Measurements from ENCODE around the gene EPHA6. TPM values are rescaled to one million over a fixed set of nuclear protein-coding genes. Genes with fewer than 3 reads are reported as not detected.
"Not testable (repeated sequence)": the region's sequence is repeated elsewhere in the genome, so short reads cannot be mapped to it uniquely, and the experiment has no call there.

Gene EPHA6
- total RNA-seq, 4 donors from 2014 or later, result not detected

DNA sequence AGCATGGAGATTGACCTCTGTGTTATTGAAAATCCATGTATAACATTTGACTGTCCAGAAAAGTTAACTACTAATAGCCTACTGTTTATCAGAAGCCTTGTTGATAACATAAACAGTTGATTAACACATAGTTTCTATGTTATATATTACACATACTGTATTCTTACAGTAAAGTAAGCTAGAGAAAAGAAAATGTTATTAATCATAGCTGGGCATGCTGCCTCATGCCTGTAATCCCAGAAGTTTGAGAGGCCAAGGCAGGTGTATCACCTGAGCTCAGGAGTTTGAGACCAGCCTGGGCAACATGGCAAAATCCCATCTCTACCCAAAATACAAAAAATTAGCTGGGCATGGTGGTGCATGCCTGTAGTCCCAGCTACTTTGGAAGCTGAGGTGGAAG, 163.3 kb downstream of the EPHA6 start:
- in situ Hi-C loops (cut with MboI; ENCODE audit: low sequenced_read_pairs in 4 of 4) (no loop called here), intact Hi-C loops (cut with DNase I; ENCODE audit: low total_unique reads) (no loop called here)
- Histone ChIP-seq H3K36me3 (no peaks in the 10 kb centered on the region), H3K27ac (no peak overlapping the region), H3K9me3 (no peaks in the 10 kb centered on the region), H3K4me1 (no peaks in the 10 kb centered on the region), H3K27me3 (no peaks in the 10 kb centered on the region), H3K4me3 (no peak overlapping the region)
- DNase-seq, result no peak
- ATAC-seq, result no peak
- TF ChIP-seq CTCF (IDR thresholded peaks at IDR 0.05 in 4 of 5, conservative IDR thresholded peaks at IDR 0.05 in 1 of 5), result no peak
- TF ChIP-seq POLR2A (IDR thresholded peaks at IDR 0.05), result no peak

GRCh38 chr3:96983716-96984115, 169.3 kb downstream of the EPHA6 start:
- H3K4me3 ChIP-seq; H3K9me3 ChIP-seq; DNase-seq; H3K4me1 ChIP-seq; H3K27me3 ChIP-seq; in situ Hi-C loops (cut with MboI; ENCODE audit: low sequenced_read_pairs in 4 of 4); ATAC-seq; H3K36me3 ChIP-seq; intact Hi-C loops (cut with DNase I; ENCODE audit: low total_unique reads); H3K27ac ChIP-seq: not testable (repeated sequence)

GRCh38 chr3:96986241-96986640, 171.8 kb downstream of the EPHA6 start:
- Histone ChIP-seq H3K9me3 (no peaks in the 10 kb centered on the region), H3K36me3 (no peaks in the 10 kb centered on the region), H3K4me1 (no peaks in the 10 kb centered on the region), H3K4me3 (no peak overlapping the region), H3K27ac (no peak overlapping the region), H3K27me3 (no peaks in the 10 kb centered on the region)
- TF ChIP-seq POLR2A (IDR thresholded peaks at IDR 0.05) (no peak), CTCF (IDR thresholded peaks at IDR 0.05 in 4 of 5, conservative IDR thresholded peaks at IDR 0.05 in 1 of 5) (no peak)
- intact Hi-C loops (cut with DNase I; ENCODE audit: low total_unique reads), result no loop called here
- ATAC-seq (no peak), DNase-seq (no peak)
- in situ Hi-C loops (cut with MboI; ENCODE audit: low sequenced_read_pairs in 4 of 4), result no loop called here

DNA sequence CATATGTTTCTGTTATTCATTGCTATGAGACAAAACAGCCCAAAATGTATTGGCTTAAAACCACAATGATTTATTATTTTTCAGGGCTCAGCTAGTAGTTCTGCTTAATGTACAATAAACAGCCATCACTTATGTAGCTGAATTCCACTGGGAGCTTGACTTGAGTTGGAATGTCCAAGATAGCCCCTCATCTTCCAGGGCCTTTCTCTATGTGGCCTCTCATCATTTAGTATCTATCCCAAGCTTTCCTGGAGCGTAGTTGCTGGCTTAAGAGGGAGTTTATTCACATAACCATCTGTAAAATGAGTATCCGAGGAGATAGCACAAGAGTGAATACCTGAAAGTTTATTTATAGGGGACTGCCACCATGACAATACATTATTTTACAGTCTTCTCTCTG, 176.8 kb downstream of the EPHA6 start:
- in situ Hi-C loops (cut with MboI; ENCODE audit: low sequenced_read_pairs in 4 of 4) (no loop called here), intact Hi-C loops (cut with DNase I; ENCODE audit: low total_unique reads) (no loop called here)
- H3K4me3 ChIP-seq, result no peak overlapping the region
- no peak for ATAC-seq
- H3K27ac ChIP-seq, result no peak overlapping the region
- DNase-seq, result no peak
- TF ChIP-seq POLR2A (IDR thresholded peaks at IDR 0.05) (no peak), CTCF (IDR thresholded peaks at IDR 0.05 in 4 of 5, conservative IDR thresholded peaks at IDR 0.05 in 1 of 5) (no peak)
- H3K4me1 ChIP-seq, result no peaks in the 10 kb centered on the region
- no peaks in the 10 kb centered on the region for H3K9me3 ChIP-seq
- no peaks in the 10 kb centered on the region for H3K36me3 ChIP-seq
- no peaks in the 10 kb centered on the region for H3K27me3 ChIP-seq

DNA sequence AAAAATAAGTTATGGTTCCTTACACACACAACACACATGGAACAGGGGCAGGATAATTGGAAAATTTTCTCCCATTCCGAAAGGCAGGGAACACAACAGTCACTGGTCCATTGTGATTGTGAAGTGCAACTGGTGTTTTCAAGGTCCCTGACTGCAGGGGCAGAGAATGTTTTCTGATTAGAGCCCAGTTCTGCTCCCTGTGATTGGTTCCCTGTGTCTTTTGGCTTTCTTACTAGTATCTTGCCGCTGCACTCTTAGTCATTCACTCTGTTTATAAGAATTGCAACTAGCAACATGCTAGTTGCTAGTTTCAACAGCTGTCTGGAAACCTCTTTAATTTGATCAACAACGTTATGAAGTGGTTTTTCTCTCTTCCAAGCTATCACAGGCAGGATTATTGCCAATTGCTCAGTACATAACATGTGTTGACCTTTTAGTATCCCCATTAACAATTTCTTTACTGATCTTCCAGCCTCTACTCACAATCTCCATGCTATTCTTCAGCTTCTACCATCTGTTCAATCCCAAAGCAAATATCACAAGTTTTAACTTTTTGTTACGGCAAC, 177.5 kb downstream of the EPHA6 start:
- intact Hi-C loops (cut with DNase I; ENCODE audit: low total_unique reads), result no loop called here
- ATAC-seq, result no peak
- Histone ChIP-seq H3K9me3 (no peaks in the 10 kb centered on the region), H3K4me1 (no peaks in the 10 kb centered on the region), H3K27ac (no peak overlapping the region), H3K36me3 (no peaks in the 10 kb centered on the region), H3K4me3 (no peak overlapping the region), H3K27me3 (no peaks in the 10 kb centered on the region)
- no peak for DNase-seq
- TF ChIP-seq CTCF (IDR thresholded peaks at IDR 0.05 in 4 of 5, conservative IDR thresholded peaks at IDR 0.05 in 1 of 5) (no peak), POLR2A (IDR thresholded peaks at IDR 0.05) (no peak)
- in situ Hi-C loops (cut with MboI; ENCODE audit: low sequenced_read_pairs in 4 of 4), result no loop called here

Data from gastrocnemius medialis (tissue), 4 donors.